GM12874 (cell line): ENCODE data around the gene IRF4.

ENCODE experiments used
- CTCF ChIP-seq: IDR thresholded peaks from 2 replicates; pipeline ENCODE4 v1.5.1; 2011; ENCODE audit warnings: low read depth, mild to moderate bottlenecking, control low read depth, low read length, moderate library complexity; ENCODE audit not compliant: insufficient read depth

Gene IRF4

GRCh38 chr6:431504-431903 is 40.0 kb downstream of the IRF4 start:
- no peak for TF ChIP-seq CTCF

- no peak for TF ChIP-seq CTCF
Observed at GRCh38 chr6:431986-432385, 40.4 kb downstream of the IRF4 start.

GRCh38 chr6:434051-434705 is 42.6 kb downstream of the IRF4 start:
- TF ChIP-seq CTCF, result no peak

GRCh38 chr6:435441-436307 is 44.1 kb downstream of the IRF4 start:
- TF ChIP-seq CTCF, result no peak

- TF ChIP-seq CTCF, result no peak
Observed at GRCh38 chr6:436308-437036, 44.9 kb downstream of the IRF4 start.

- TF ChIP-seq CTCF, result no peak
Observed at GRCh38 chr6:437037-437392, 45.5 kb downstream of the IRF4 start.

GRCh38 chr6:438634-439170 is 47.1 kb downstream of the IRF4 start:
- TF ChIP-seq CTCF, result no peak
